Measurements from ENCODE around the gene KLHL29.

DNA sequence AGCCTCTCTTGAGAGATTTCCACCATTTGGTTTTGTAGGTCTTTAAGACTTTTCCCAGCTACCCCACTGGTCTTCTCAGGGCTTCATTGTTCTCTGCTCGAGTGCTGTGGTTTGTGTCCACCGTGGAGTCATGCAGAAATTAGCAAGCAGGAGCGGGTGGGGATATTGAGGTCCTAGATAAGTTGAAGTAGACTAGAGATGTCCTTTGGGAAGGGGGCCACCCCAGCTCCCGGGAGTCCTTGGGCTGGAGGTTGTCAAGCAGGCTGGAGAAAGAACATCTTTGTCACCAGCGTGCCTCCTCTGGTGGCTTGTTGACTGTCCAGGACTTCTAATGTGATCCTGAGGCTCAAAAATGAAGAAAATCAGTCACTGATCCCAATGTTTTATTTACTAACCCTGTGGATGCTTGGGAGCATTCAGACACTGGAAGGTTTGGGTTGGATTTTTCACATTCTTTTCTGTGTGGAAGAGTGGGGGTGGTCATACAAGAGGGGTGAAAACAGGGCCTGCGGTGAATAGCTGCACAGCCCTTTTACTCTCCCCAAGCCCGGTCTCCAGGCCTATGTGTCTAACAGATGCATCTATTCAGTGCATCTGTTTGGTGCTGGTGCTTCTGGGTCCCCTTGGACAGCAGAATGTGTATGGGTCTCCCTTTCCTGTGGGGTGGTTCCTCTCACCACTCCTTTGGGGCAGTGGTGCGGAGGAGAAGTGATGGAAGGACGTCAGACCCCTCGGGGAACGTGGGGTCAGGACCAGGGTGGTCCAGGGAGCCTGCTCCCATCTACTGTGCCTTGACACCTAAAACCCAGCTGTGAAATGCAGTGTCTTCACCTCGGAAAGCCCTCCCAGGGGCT is 208.1 kb downstream of the KLHL29 start:
- no peak for TF ChIP-seq EZH2phosphoT487 (IDR thresholded peaks at IDR 0.05; ENCODE audit: borderline replicate concordance)
- TF ChIP-seq, protein P1, sequence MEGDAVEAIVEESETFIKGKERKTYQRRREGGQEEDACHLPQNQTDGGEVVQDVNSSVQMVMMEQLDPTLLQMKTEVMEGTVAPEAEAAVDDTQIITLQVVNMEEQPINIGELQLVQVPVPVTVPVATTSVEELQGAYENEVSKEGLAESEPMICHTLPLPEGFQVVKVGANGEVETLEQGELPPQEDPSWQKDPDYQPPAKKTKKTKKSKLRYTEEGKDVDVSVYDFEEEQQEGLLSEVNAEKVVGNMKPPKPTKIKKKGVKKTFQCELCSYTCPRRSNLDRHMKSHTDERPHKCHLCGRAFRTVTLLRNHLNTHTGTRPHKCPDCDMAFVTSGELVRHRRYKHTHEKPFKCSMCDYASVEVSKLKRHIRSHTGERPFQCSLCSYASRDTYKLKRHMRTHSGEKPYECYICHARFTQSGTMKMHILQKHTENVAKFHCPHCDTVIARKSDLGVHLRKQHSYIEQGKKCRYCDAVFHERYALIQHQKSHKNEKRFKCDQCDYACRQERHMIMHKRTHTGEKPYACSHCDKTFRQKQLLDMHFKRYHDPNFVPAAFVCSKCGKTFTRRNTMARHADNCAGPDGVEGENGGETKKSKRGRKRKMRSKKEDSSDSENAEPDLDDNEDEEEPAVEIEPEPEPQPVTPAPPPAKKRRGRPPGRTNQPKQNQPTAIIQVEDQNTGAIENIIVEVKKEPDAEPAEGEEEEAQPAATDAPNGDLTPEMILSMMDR (conservative IDR thresholded peaks at IDR 0.05; ENCODE audit: low read length): no peak

Data from Loucy (cell line).